GM06990 (cell line): ENCODE results near the gene RBL2.

Experiments used
- DNase-seq: peaks from one replicate; pipeline ENCODE4 v3.0.0-alpha.2; 2011; ENCODE audit not compliant: insufficient read length; ENCODE audit errors: extremely low read depth
- H3K27me3 ChIP-seq: replicated peaks from 2 replicates; pipeline ENCODE4 v1.6.0; 2011; ENCODE audit warnings: low read length; ENCODE audit not compliant: control insufficient read depth, insufficient read depth
- H3K36me3 ChIP-seq: 2 replicates; pipeline ENCODE4 v1.5.1; 2011; ENCODE audit warnings: low read length; ENCODE audit not compliant: control insufficient read depth, insufficient read depth
- H3K4me3 ChIP-seq: replicated peaks from 2 replicates; pipeline ENCODE4 v1.5.1; 2011; ENCODE audit warnings: low read depth, mild to moderate bottlenecking, control low read depth, low read length
- CTCF ChIP-seq: IDR thresholded peaks from 2 replicates; pipeline ENCODE4 v1.5.1; 2011; ENCODE audit warnings: low read length, control low read depth, mild to moderate bottlenecking, inconsistent platforms; ENCODE audit not compliant: insufficient read depth, poor library complexity, severe bottlenecking

The RBL2 gene

DNA sequence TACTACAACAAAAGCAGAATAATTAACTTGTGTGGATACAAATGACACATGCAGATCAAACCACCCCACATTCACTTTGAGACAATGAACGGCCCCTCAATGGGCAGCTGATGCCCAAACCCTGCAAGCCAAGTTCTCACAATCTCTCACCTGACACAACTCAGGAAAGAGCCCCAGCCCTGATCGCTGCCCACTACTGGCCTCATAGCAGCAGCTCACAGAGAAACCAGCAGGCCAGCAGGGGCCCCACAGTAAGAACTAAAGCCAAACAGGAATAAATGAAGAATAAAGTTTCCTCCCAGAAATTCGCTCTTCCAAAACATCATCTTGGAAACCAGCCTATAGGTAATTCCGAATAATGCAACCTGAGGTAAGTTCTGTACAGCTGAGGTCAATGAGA is 61.1 kb downstream of the RBL2 start:
- no peak overlapping the region for H3K4me3 ChIP-seq
- TF ChIP-seq CTCF, result no peak
- H3K36me3 ChIP-seq, result peaks cover 20% of the 10 kb centered on the region
- H3K27me3 ChIP-seq, result no peaks in the 10 kb centered on the region
- DNase-seq, result no peak

GRCh38 chr16:53498984-53499383 is 64.7 kb downstream of the RBL2 start:
- no peak for DNase-seq
- TF ChIP-seq CTCF, result no peak
- Histone ChIP-seq H3K4me3 (no peak overlapping the region), H3K27me3 (no peaks in the 10 kb centered on the region), H3K36me3 (peaks cover 14% of the 10 kb centered on the region)

- Histone ChIP-seq H3K36me3 (peaks cover 7% of the 10 kb centered on the region), H3K4me3 (no peak overlapping the region; the same call in 1 of the 2 replicates), H3K27me3 (no peaks in the 10 kb centered on the region)
- TF ChIP-seq CTCF, result no peak
- DNase-seq, result no peak
These were observed 67.1 kb downstream of the RBL2 start for GRCh38 chr16:53501216-53501859.

DNA sequence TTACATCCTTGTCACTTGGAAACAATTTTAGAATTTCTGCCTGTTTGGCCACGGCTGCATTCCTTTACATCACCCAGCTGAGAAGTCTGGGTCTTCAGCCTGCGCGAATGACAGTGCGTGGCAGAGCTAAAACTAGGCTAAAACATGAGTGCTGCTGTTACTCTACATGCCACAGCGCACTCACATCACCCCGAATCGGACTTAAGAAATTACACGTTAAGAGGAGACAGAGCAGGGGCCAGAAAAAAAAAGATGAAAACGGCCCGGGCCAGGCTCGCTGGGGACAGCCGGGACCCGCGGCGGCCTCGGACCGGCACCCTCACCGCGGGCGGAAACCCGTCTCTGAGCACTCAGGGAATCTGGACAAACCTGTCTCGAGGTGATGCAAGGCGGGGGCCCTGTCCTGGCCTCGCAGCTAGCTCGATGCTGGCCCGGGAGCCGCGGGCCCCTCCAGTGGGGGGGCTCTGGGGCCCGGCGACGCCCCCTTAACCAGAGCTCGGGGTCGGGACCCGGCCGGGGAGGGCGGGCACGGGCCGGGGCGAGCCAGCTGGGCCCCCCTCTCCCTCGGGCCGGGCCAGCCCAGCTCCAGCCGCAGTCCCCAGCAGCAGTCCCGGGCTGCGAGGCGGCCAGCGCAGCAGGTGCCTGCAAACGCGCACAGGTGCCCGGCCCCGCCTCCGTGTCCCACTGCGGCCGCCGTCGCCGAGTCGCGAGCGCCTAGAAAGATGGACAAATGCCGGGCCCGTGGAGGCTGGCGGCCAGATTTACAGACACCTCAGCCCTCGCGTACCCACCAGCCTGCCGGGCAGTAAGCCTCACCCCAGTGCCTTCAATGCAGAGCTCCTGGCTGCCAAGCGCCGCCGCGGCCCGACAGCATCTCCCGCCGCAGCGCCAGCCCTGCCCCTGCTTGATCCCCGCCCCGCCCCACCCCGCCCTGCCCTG is 68.3 kb downstream of the RBL2 start, which contains the start of gene AKTIP:
Gene AKTIP (minus strand): TSS at position 879 of the 939 bp plus-strand sequence. CDS start 2,950 bp downstream, outside the sequence.
- Histone ChIP-seq H3K27me3 (no peaks in the 10 kb centered on the region), H3K4me3 (peak within 1 kb of the TSS; percentile 85), H3K36me3 (no peaks in the 10 kb centered on the region)
- TF ChIP-seq CTCF, result no peak
- no peak for DNase-seq

DNA sequence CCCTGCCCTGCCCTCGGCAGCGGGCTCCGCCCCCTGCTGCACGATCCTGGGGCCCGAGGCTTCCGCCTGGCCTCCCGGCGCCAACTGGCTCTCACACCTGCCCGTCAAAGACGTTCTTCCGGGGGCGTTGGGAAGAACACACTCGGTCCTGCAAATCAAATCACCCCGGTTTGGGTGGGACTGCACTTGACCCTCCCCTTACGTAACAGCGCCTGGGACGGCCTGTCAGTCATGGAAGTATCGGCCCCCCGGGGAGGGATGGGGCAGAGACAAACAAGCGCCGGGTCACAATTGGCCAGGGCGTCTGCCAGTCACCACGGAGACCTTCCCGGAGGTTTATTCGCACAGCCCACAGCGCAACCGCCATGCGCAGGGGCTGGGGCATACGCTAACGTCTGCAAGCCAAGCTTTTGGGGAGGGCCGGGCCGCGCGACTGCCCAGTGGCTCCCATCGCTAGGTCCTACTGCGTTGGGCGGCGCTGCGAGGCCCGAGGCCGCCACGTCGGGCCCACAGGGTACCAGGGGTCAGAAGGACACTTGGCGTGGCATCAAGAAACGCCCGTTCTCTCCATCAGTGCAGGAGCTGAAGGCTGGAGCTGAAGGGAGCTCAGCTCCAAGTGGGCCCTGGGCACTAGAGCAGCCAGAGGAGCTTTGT is 69.1 kb downstream of the RBL2 start:
- DNase-seq, result peak; percentile 98

More for the DNA sequence above, 69.1 kb downstream of the RBL2 start:
- no peaks in the 10 kb centered on the region for H3K36me3 ChIP-seq
- H3K4me3 ChIP-seq, result peak overlapping the region; percentile 83
- no peaks in the 10 kb centered on the region for H3K27me3 ChIP-seq
- TF ChIP-seq CTCF, result no peak
